ENCODE measurements around the gene RABEPK. TPM values are rescaled to one million over a fixed set of nuclear protein-coding genes. Genes with fewer than 3 reads are reported as not detected.

Gene RABEPK
- total and polyA plus RNA-seq, 12 donors, result 11.0 to 27.3 (median 17.0) TPM

DNA sequence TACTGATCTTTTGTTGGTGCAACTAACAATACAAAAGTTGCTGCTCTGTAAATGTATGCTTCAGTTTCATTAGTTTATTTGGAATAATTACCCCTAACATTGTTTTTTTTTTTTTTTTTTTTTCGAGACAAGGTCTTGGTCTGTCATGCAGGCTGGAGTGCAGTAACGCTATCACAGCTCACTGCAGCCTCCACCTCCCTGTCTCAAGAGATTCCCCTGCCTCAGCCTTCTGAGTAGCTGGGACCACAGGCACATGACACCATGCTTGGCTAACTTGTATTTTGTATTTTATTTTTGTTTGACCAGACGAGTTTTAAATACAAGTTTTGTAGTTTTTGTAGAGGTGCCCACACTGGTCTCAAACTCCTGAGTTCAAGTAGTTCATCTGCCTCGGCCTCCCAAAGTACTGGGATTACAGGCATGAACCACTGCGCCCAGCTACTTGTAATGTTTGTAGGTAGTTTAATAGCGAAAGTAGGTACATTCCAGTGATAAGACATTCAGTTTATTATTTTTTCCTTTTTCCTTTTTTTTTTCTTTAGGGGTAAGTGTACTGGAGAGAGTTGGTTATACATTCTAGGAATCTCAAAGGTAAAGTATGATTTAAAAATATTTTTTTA lies 68.2 kb downstream of the RABEPK start:
- WGBS, 4 donors, result 66 to 75% (median 71%) methylated on average over 6 of the region's 6 CpGs
- H3K27me3 ChIP-seq, result no peaks in the 10 kb centered on the region
- intact Hi-C loops (cut with DNase I), result no loop called here
- no peak overlapping the region for H3K27ac ChIP-seq
- peaks cover 19 to 28% of the 10 kb centered on the region in 2 donors for H3K4me1 ChIP-seq (replicated peaks in 1 of 2)
- DNase-seq, result no peak
- no peak overlapping the region for H3K4me3 ChIP-seq
- H3K9me3 ChIP-seq (replicated peaks in 1 of 3), result no peaks in the 10 kb centered on the region
- H3K36me3 ChIP-seq (replicated peaks in 1 of 2), result no peaks in the 10 kb centered on the region
- TF ChIP-seq POLR2A (IDR thresholded peaks at IDR 0.05), result no peak
- TF ChIP-seq, protein P1, sequence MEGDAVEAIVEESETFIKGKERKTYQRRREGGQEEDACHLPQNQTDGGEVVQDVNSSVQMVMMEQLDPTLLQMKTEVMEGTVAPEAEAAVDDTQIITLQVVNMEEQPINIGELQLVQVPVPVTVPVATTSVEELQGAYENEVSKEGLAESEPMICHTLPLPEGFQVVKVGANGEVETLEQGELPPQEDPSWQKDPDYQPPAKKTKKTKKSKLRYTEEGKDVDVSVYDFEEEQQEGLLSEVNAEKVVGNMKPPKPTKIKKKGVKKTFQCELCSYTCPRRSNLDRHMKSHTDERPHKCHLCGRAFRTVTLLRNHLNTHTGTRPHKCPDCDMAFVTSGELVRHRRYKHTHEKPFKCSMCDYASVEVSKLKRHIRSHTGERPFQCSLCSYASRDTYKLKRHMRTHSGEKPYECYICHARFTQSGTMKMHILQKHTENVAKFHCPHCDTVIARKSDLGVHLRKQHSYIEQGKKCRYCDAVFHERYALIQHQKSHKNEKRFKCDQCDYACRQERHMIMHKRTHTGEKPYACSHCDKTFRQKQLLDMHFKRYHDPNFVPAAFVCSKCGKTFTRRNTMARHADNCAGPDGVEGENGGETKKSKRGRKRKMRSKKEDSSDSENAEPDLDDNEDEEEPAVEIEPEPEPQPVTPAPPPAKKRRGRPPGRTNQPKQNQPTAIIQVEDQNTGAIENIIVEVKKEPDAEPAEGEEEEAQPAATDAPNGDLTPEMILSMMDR (IDR thresholded peaks at IDR 0.05), result no peak

DNA sequence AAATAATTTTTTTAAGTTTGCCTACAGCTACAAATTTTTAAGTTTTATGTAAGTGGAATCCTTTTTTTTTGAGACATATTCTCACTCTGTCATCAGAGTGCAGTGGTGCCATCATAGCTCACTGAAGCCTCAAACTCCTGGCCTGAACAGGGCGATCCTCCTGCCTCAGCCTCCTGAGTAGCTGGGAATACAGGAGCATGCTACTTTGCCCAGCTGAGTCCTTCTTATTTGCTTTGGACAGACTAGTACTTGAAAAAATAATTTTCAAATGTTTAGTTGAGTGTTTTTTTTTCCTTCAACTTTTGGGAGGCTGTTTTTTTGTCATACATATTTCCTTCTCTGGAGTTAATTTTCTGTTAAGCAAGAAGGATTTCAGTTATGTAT lies 68.7 kb downstream of the RABEPK start:
- no peaks in the 10 kb centered on the region for H3K9me3 ChIP-seq (replicated peaks in 1 of 3)
- H3K27me3 ChIP-seq, result no peaks in the 10 kb centered on the region
- 80 to 90% (median 86%) methylated on average over 1 of the region's 1 CpG for WGBS, 4 donors
- no peak overlapping the region for H3K27ac ChIP-seq
- H3K36me3 ChIP-seq (replicated peaks in 1 of 2), result no peaks in the 10 kb centered on the region
- DNase-seq, result no peak
- TF ChIP-seq, protein P1 (IDR thresholded peaks at IDR 0.05), result no peak
- no peak for TF ChIP-seq POLR2A (IDR thresholded peaks at IDR 0.05)
- no peak overlapping the region for H3K4me3 ChIP-seq
- intact Hi-C loops (cut with DNase I), result no loop called here
- H3K4me1 ChIP-seq (replicated peaks in 1 of 2), result peaks cover 14 to 28% of the 10 kb centered on the region in 2 donors

DNA sequence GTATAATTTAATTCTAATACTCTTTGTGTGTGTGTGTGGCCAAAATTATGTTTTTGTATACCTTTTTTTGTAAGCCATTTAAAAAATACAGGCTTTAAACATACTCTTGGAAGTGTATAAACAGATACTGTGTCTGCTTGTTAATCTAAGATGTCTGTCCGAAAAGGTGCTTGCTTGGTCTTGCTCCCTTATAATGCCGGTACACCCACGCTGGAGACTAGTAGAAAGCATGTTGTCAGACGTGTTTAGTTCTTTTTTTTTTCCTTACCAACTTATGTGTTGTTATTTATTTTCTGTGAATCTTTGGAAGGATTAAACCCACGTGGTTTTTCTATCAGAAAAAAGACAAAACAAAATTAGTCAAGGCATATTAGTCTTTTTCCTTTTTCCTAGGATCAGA lies 70.7 kb downstream of the RABEPK start:
- 77 to 82% (median 78%) methylated on average over 5 of the region's 5 CpGs for WGBS, 4 donors

DNA sequence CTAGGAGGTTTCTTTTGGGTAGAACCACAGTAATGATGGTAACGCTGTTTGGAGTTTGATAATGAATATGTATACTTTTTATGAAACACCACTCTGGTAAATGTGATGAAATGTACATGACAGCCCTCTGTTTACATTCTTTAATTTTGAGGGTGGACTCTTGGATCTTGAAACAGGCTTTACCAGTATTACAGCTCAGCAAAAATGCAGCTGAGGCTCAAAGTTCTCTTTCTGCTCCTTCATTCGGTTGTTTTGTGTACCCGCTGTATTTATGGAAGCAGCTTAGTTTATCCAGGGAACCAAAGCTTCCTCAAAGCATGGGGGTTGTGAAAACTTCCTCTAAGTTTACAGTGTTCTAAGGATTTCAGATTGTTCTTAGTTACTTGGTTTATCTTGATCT lies 72.4 kb downstream of the RABEPK start:
- Histone ChIP-seq H3K27ac (peak overlapping the region in 1 of 5 donors; percentile 19), H3K27me3 (no peaks in the 10 kb centered on the region), H3K4me3 (no peak overlapping the region), H3K9me3 (replicated peaks in 1 of 3) (no peaks in the 10 kb centered on the region), H3K36me3 (replicated peaks in 1 of 2) (no peaks in the 10 kb centered on the region), H3K4me1 (replicated peaks in 1 of 2) (peaks cover 8 to 45% of the 10 kb centered on the region in 2 donors)
- intact Hi-C loops (cut with DNase I), result no loop called here
- DNase-seq, result no peak
- WGBS, 4 donors, result 63 to 69% (median 67%) methylated on average over 3 of the region's 3 CpGs
- TF ChIP-seq, protein P1 (IDR thresholded peaks at IDR 0.05), result no peak
- TF ChIP-seq POLR2A (IDR thresholded peaks at IDR 0.05), result no peak

More for the DNA sequence above, 70.7 kb downstream of the RABEPK start:
- Histone ChIP-seq H3K36me3 (replicated peaks in 1 of 2) (no peaks in the 10 kb centered on the region), H3K4me3 (no peak overlapping the region), H3K27me3 (no peaks in the 10 kb centered on the region), H3K4me1 (replicated peaks in 1 of 2) (peaks cover 8 to 40% of the 10 kb centered on the region in 2 donors), H3K27ac (no peak overlapping the region), H3K9me3 (replicated peaks in 1 of 3) (no peaks in the 10 kb centered on the region)
- intact Hi-C loops (cut with DNase I), result no loop called here
- TF ChIP-seq POLR2A (IDR thresholded peaks at IDR 0.05), result no peak
- TF ChIP-seq, protein P1 (IDR thresholded peaks at IDR 0.05), result no peak
- DNase-seq, result no peak

Data from adrenal gland (tissue), 12 donors.